Esophagus muscularis mucosa (tissue), 4 donors: ENCODE measurements around the gene ZNF813. TPM values are rescaled to one million over a fixed set of nuclear protein-coding genes. Genes with fewer than 3 reads are reported as not detected.
"Not testable (repeated sequence)": the region's sequence is repeated elsewhere in the genome, so short reads cannot be mapped to it uniquely, and the experiment has no call there.

Source experiments
- DNase-seq: peaks from one replicate; pipeline ENCODE4 v3.0.0-alpha.2; 2017; ENCODE audit errors: extremely low spot score
- H3K27ac ChIP-seq, 4 donors: fragments of 200-600 bp; sonication (generic); replicated peaks in 1 of 4; 1 replicate in 3 of 4; 2 replicates in 1 of 4; pipeline ENCODE4 v1.5.1; 2016 to 2019; ENCODE audit warnings: mild to moderate bottlenecking in 1 of 4
- H3K27me3 ChIP-seq, 4 donors: fragments of 200-600 bp; sonication (generic); one replicate each; pipeline versions ENCODE4 v1.5.1 to v1.6.0; 2016 to 2019
- H3K36me3 ChIP-seq, 4 donors: fragments of 200-600 bp; sonication (generic); one replicate each; pipeline ENCODE4 v1.5.1; 2016 to 2019
- H3K4me1 ChIP-seq, 4 donors: fragments of 200-600 bp; sonication (generic); one replicate each; pipeline ENCODE4 v1.5.1; 2016 to 2019
- H3K4me3 ChIP-seq, 4 donors: fragments of 200-600 bp; sonication (generic); 1 replicate in 2 of 4; 2 replicates in 2 of 4; pipeline ENCODE4 v1.5.1; 2016 to 2019; ENCODE audit warnings: mild to moderate bottlenecking in 4 of 4, moderate library complexity in 1 of 4
- H3K9me3 ChIP-seq, 4 donors: fragments of 200-600 bp; sonication (generic); 1 replicate in 3 of 4; 2 replicates in 1 of 4; pipeline ENCODE4 v1.5.1; 2016 to 2019
- CTCF ChIP-seq, 3 experiments: fragments of 200-600 bp in 2 of 3; fragments of 450-650 bp in 1 of 3; sonication (generic) in 2 of 3; IDR thresholded peaks; one replicate each; pipeline ENCODE4 v1.5.1; 2017 to 2019; ENCODE audit warnings: antibody characterized with exemption in 3 of 3, mild to moderate bottlenecking in 2 of 3, moderate library complexity in 1 of 3
- EP300 ChIP-seq: sonication (generic); formaldehyde crosslinking; IDR thresholded peaks from one replicate; pipeline ENCODE4 v1.6.1; 2017; ENCODE audit warnings: antibody characterized with exemption
- POLR2A ChIP-seq: fragments of 450-650 bp; IDR thresholded peaks from one replicate; pipeline ENCODE4 v1.6.1; 2017; ENCODE audit warnings: antibody characterized with exemption, moderate library complexity, mild to moderate bottlenecking, low read depth
- POLR2AphosphoS5 ChIP-seq, 2 donors: sonication (generic); formaldehyde crosslinking; IDR thresholded peaks; one replicate each; pipeline ENCODE4 v1.6.1; 2017; ENCODE audit warnings: antibody characterized with exemption in 2 of 2
- WGBS: methylation state at CpG from one replicate; pipeline ENCODE4 v1.1.5; 2018; 5-methylcytosine and 5-hydroxymethylcytosine counted together
- intact Hi-C: fragments of 100-400 bp; cut with DNase I; formaldehyde crosslinking; loops from one replicate; pipeline ENCODE4 v1.15.1; 2023
- total RNA-seq, 4 donors: library from RNA; depleted of rRNA; stranded (reverse); fragments of >200 nt; gene quantifications; one replicate each; pipeline versions ENCODE4 v1.1.0 to v1.2.1, GENCODE V29; 2016

Gene ZNF813
- total RNA-seq, 4 donors from 2014 or later = 1.7 to 3.5 (median 3.2) TPM

DNA sequence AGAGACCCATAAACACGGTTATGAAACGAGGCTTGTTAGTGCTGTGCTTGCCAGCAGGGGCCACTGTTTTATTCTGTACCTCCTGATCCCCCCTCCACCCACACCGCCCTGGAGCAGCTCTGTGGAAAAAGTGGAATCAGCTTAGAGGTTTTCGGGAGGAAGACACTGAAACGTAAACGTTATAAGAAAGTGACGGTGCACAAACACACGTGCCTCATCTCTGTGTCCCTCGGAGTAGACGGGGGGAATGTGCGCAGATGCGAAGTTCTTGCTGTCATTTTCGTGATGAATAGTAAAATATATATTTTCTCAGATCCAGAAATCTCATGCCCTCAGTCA lies 36.8 kb downstream of the ZNF813 start:
- Histone ChIP-seq H3K4me3 (peak overlapping the region; percentile 17 to 45 (median 36)), H3K27ac (peak overlapping the region; percentile 64 to 88 (median 74)), H3K4me1 (peaks cover 4 to 21% (median 6%) of the 10 kb centered on the region in 4 donors)
- H3K27me3 ChIP-seq, DNase-seq, H3K9me3 ChIP-seq, intact Hi-C loops, H3K36me3 ChIP-seq: not testable (repeated sequence)
- TF ChIP-seq POLR2AphosphoS5 (IDR thresholded peaks at IDR 0.05) (peak in 1 of 2 donors; percentile 5), CTCF (IDR thresholded peaks at IDR 0.05) (peak in 1 of 3 experiments; percentile 20)
- WGBS = 15% methylated on average over 11 of the region's 13 CpGs

- intact Hi-C loops = no loop called here
- no peaks in the 10 kb centered on the region for H3K27me3 ChIP-seq
- H3K27ac ChIP-seq = peak overlapping the region; percentile 64 to 88 (median 74)
Observed at GRCh38 chr19:53504885-53505284, 37.4 kb downstream of the ZNF813 start.

GRCh38 chr19:53506728-53507127 lies 39.2 kb downstream of the ZNF813 start:
- WGBS = 69% methylated on average over 8 of the region's 8 CpGs
- H3K4me3 ChIP-seq = no peak overlapping the region
- H3K9me3 ChIP-seq = no peaks in the 10 kb centered on the region
- H3K27ac ChIP-seq = no peak overlapping the region
- no peaks in the 10 kb centered on the region for H3K27me3 ChIP-seq
- no peak for TF ChIP-seq POLR2A
- TF ChIP-seq EP300 = no peak
- no peak for TF ChIP-seq CTCF (IDR thresholded peaks at IDR 0.05)
- TF ChIP-seq POLR2AphosphoS5 (IDR thresholded peaks at IDR 0.05) = no peak
- DNase-seq = no peak
- H3K36me3 ChIP-seq = no peaks in the 10 kb centered on the region
- peaks cover 4 to 22% (median 7%) of the 10 kb centered on the region in 4 donors for H3K4me1 ChIP-seq
- intact Hi-C loops = no loop called here

More at GRCh38 chr19:53504885-53505284, 37.4 kb downstream of the ZNF813 start:
- peaks cover 4 to 21% (median 6%) of the 10 kb centered on the region in 4 donors for H3K4me1 ChIP-seq
- H3K9me3 ChIP-seq = no peaks in the 10 kb centered on the region
- peak overlapping the region; percentile 17 to 45 (median 36) for H3K4me3 ChIP-seq
- 27% methylated on average over 7 of the region's 7 CpGs for WGBS
- no peaks in the 10 kb centered on the region for H3K36me3 ChIP-seq
- no peak for TF ChIP-seq POLR2A
- TF ChIP-seq POLR2AphosphoS5 (IDR thresholded peaks at IDR 0.05) = peak; percentile 68 to 90
- peak; percentile 82 for TF ChIP-seq EP300
- no peak for DNase-seq

- H3K9me3 ChIP-seq = no peaks in the 10 kb centered on the region
- H3K4me3 ChIP-seq = no peak overlapping the region
- intact Hi-C loops = no loop called here
- H3K27ac ChIP-seq = no peak overlapping the region
- peaks cover 4 to 26% (median 9%) of the 10 kb centered on the region in 4 donors for H3K4me1 ChIP-seq
- TF ChIP-seq POLR2A (no peak), CTCF (IDR thresholded peaks at IDR 0.05) (no peak), EP300 (no peak), POLR2AphosphoS5 (IDR thresholded peaks at IDR 0.05) (no peak)
- H3K27me3 ChIP-seq = no peaks in the 10 kb centered on the region
- H3K36me3 ChIP-seq = no peaks in the 10 kb centered on the region
- DNase-seq = no peak
- 79% methylated on average over 17 of the region's 17 CpGs for WGBS
Observed at GRCh38 chr19:53507523-53508442, 40.2 kb downstream of the ZNF813 start.

- no peaks in the 10 kb centered on the region for H3K9me3 ChIP-seq
- H3K27ac ChIP-seq = no peak overlapping the region
- no peaks in the 10 kb centered on the region for H3K36me3 ChIP-seq
- intact Hi-C loops = no loop called here
- H3K27me3 ChIP-seq = no peaks in the 10 kb centered on the region
- whole genome bisulfite sequencing = 65% methylated on average over 3 of the region's 3 CpGs
- TF ChIP-seq EP300 (no peak), POLR2A (no peak), POLR2AphosphoS5 (IDR thresholded peaks at IDR 0.05) (no peak), CTCF (IDR thresholded peaks at IDR 0.05) (no peak)
- H3K4me3 ChIP-seq = no peak overlapping the region
- no peak for DNase-seq
- peaks cover 4 to 23% (median 9%) of the 10 kb centered on the region in 4 donors for H3K4me1 ChIP-seq
Observed at GRCh38 chr19:53509443-53509842, 41.9 kb downstream of the ZNF813 start.
